GM13976 (cell line): Measurements from ENCODE around the gene YPEL3.

Source experiments
- DNase-seq: peaks from one replicate; pipeline ENCODE4 v3.0.0; 2012; ENCODE audit warnings: low spot score
- CTCF ChIP-seq: IDR thresholded peaks from 2 replicates; pipeline ENCODE4 v1.5.1; 2012; ENCODE audit warnings: borderline replicate concordance, mild to moderate bottlenecking; ENCODE audit not compliant: insufficient read depth; ENCODE audit errors: extremely low read depth, missing control alignments, control extremely low read depth
- in situ Hi-C: fragments of 300-500 bp; cut with MboI; formaldehyde crosslinking; loops from one replicate; pipeline ENCODE4 v1.12.0; 2022; ENCODE audit warnings: low sequenced_read_pairs, mixed read lengths, inconsistent platforms; ENCODE audit not compliant: unreplicated experiment

YPEL3 gene

GRCh38 chr16:30086291-30087140, 9.5 kb downstream of the YPEL3 start:
- DNase-seq = no peak
- TF ChIP-seq CTCF = no peak
- in situ Hi-C loops = no loop called here

GRCh38 chr16:30085820-30086219, 10.2 kb downstream of the YPEL3 start:
- no peak for DNase-seq
- in situ Hi-C loops = no loop called here
- no peak for TF ChIP-seq CTCF

GRCh38 chr16:30085247-30085646, 10.8 kb downstream of the YPEL3 start:
- TF ChIP-seq CTCF = no peak
- in situ Hi-C loops = no loop called here

GRCh38 chr16:30084816-30085159, 11.2 kb downstream of the YPEL3 start:
- DNase-seq = no peak
- no peak for TF ChIP-seq CTCF
- in situ Hi-C loops = no loop called here

More at GRCh38 chr16:30085247-30085646, 10.8 kb downstream of the YPEL3 start:
- DNase-seq = no peak

GRCh38 chr16:30084096-30084815, 11.8 kb downstream of the YPEL3 start:
- no peak for TF ChIP-seq CTCF
- DNase-seq = no peak
- in situ Hi-C loops = no loop called here

- no peak for DNase-seq
- in situ Hi-C loops = no loop called here
- no peak for TF ChIP-seq CTCF
These were observed 12.6 kb downstream of the YPEL3 start for GRCh38 chr16:30083216-30084055.
